Chondrocyte (in vitro differentiated cells): Measurements from ENCODE around the gene SLC25A28. TPM values are rescaled to one million over a fixed set of nuclear protein-coding genes. Genes with fewer than 3 reads are reported as not detected.

ENCODE experiments used
- DNase-seq: peaks from one replicate; pipeline ENCODE4 v3.0.0; 2021; ENCODE audit warnings: mixed read lengths, low spot score
- H3K27ac Mint-ChIP-seq: one replicate; pipeline ENCODE4 v1.8.0; 2021; ENCODE audit warnings: mild to moderate bottlenecking, moderate library complexity, mixed read lengths; ENCODE audit not compliant: unreplicated experiment
- H3K27me3 Mint-ChIP-seq: 2 replicates; pipeline ENCODE4 v1.8.0; 2021; ENCODE audit warnings: low read depth, mixed read lengths
- H3K36me3 Mint-ChIP-seq: 2 replicates; pipeline ENCODE4 v1.8.0; 2021; ENCODE audit warnings: low read depth, mixed read lengths
- H3K4me1 Mint-ChIP-seq: 2 replicates; pipeline ENCODE4 v1.8.0; 2021; ENCODE audit warnings: low read depth, mild to moderate bottlenecking, mixed read lengths
- H3K4me3 Mint-ChIP-seq: one replicate; pipeline ENCODE4 v1.8.0; 2021; ENCODE audit warnings: mild to moderate bottlenecking, moderate library complexity, mixed read lengths; ENCODE audit not compliant: unreplicated experiment
- H3K9me3 Mint-ChIP-seq: 2 replicates; pipeline ENCODE4 v1.8.0; 2021; ENCODE audit warnings: low read depth, mixed read lengths
- total RNA-seq: library from RNA; stranded (reverse); gene quantifications from 3 replicates; pipeline ENCODE4 v1.2.1, GENCODE V29; 2021
- TF ChIP-seq, protein P1 (sequence below): fragments of 200-600 bp; sonication (generic); IDR thresholded peaks from 2 replicates; pipeline ENCODE4 v1.5.0; 2021; ENCODE audit warnings: antibody characterized with exemption, mild to moderate bottlenecking, moderate library complexity

SLC25A28 gene
- total RNA-seq, 1 donor from 2014 or later, result 31.9 TPM

DNA sequence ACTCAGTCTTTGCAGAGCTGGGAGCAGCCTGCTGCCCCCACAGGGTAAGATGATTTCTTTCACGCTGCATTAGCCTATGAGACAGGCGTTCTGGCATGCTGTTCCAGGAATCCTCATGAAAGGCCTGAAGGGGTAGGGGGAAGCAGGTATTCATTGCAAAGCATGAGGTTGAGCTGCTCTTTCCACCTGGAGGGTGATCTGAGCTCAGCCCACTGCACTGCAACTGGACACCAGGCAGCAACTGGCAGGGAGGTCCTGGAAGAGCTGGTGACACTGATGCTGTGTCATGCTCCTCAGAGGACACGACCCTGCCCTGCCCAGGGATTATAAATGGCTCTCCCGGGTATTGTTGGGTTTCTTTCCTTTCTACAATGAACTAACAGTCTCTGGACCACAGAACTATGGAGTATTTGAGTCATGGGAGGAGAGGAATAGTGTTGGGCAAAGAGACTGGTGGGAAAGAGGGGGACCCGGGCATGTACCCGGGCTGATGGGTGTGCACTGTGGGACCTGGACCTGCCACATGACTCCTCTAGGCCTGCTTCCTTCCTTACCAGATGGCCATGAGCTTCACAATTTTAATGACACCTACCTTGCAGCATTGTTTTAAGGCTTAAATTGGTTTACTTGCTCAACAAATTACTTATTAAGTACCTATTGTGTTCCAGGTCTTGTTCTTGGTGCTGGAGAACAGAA is 24.3 kb downstream of the SLC25A28 start:
- Mint-ChIP-seq H3K9me3 (no peaks in the 10 kb centered on the region), H3K27ac (no peak overlapping the region), H3K4me3 (no peak overlapping the region), H3K27me3 (peaks cover 25% of the 10 kb centered on the region), H3K36me3 (no peaks in the 10 kb centered on the region), H3K4me1 (no peaks in the 10 kb centered on the region)
- no peak for DNase-seq
- TF ChIP-seq, protein P1, sequence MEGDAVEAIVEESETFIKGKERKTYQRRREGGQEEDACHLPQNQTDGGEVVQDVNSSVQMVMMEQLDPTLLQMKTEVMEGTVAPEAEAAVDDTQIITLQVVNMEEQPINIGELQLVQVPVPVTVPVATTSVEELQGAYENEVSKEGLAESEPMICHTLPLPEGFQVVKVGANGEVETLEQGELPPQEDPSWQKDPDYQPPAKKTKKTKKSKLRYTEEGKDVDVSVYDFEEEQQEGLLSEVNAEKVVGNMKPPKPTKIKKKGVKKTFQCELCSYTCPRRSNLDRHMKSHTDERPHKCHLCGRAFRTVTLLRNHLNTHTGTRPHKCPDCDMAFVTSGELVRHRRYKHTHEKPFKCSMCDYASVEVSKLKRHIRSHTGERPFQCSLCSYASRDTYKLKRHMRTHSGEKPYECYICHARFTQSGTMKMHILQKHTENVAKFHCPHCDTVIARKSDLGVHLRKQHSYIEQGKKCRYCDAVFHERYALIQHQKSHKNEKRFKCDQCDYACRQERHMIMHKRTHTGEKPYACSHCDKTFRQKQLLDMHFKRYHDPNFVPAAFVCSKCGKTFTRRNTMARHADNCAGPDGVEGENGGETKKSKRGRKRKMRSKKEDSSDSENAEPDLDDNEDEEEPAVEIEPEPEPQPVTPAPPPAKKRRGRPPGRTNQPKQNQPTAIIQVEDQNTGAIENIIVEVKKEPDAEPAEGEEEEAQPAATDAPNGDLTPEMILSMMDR, result no peak

- H3K27me3 Mint-ChIP-seq, result peaks cover 25% of the 10 kb centered on the region
- no peak overlapping the region for H3K4me3 Mint-ChIP-seq
- TF ChIP-seq, protein P1, result no peak
- H3K9me3 Mint-ChIP-seq, result no peaks in the 10 kb centered on the region
- no peaks in the 10 kb centered on the region for H3K4me1 Mint-ChIP-seq
- H3K36me3 Mint-ChIP-seq, result no peaks in the 10 kb centered on the region
- H3K27ac Mint-ChIP-seq, result no peak overlapping the region
- DNase-seq, result no peak
Observed at GRCh38 chr10:99595236-99595635, 25.0 kb downstream of the SLC25A28 start.

DNA sequence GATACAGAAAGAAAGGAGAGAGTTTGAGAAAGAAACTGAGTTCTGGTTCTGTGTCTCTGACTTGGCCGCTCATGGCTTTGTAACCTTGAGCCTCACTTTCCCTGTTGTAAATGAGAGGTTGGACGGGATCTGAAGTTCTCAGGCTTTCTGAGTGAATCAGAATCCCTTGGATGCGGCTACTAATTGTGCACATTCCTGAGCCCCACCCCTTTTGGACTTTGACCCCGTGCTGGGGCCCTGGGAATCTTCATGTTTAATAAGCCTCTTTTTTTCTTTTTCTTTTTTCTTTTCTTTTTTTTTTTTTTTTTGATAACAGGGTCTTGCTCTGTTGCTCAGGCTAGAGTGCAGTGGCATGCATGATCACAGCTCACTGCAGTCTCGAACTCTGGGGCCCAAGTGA is 26.9 kb downstream of the SLC25A28 start:
- Mint-ChIP-seq H3K9me3 (no peaks in the 10 kb centered on the region), H3K4me3 (no peak overlapping the region), H3K36me3 (no peaks in the 10 kb centered on the region), H3K27ac (no peak overlapping the region), H3K4me1 (no peaks in the 10 kb centered on the region), H3K27me3 (peaks cover 19% of the 10 kb centered on the region)
- DNase-seq, result no peak
- TF ChIP-seq, protein P1, result no peak

DNA sequence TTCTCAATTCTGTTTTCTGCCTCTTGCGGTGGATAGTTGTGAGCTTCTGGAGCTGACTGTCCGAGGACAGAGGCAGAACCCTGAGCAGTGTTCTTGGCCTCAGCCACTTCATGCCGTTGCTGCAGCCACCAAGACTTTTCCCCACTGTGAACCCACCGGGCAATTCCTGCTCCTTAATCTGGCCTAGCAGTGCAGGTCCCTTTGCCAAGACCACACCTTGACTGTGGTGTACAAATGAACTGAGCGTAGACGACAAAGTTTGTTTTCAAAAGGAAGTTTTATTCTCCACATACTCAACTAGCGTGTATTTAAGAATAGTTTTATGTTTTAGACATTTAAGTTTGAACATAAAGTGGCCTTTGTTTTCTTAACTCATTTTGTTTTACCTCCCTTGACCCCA is 29.4 kb downstream of the SLC25A28 start:
- Mint-ChIP-seq H3K27me3 (peaks cover 31% of the 10 kb centered on the region), H3K4me3 (no peak overlapping the region), H3K27ac (no peak overlapping the region), H3K4me1 (no peaks in the 10 kb centered on the region), H3K9me3 (no peaks in the 10 kb centered on the region), H3K36me3 (no peaks in the 10 kb centered on the region)
- TF ChIP-seq, protein P1, result no peak
- no peak for DNase-seq

DNA sequence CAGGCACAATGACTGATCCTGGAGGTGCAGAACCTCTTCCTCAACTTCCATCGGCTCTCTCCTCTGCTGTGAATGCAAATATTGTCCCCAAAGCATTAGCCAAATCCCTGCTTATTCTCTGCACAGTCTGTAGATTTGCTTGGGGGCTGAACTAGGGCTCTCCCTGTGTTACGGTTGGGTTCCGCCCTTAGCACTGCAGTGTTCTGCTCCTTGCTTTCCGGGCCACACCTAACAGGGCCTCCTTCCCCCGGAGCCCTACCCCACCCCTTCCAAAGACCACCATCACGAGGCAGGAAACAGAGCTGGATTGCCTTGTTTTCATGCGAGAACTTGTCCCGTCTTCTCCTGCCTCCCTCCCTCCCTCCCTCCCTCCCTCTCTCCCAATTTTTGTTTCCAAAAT is 36.6 kb downstream of the SLC25A28 start:
- Mint-ChIP-seq H3K27me3 (peaks cover 49% of the 10 kb centered on the region), H3K9me3 (no peaks in the 10 kb centered on the region), H3K27ac (no peak overlapping the region), H3K36me3 (no peaks in the 10 kb centered on the region), H3K4me1 (no peaks in the 10 kb centered on the region), H3K4me3 (no peak overlapping the region)
- TF ChIP-seq, protein P1, result no peak
- no peak for DNase-seq
